NCI-H1436 treated with DMSO at 0.1 percent for 48 hours (cell line): ENCODE data around the gene UBE2D1.

Experiments used
- DNase-seq: peaks from one replicate; lab custom pipeline; 2025; lab: John Stamatoyannopoulos, UW

The UBE2D1 gene

DNA sequence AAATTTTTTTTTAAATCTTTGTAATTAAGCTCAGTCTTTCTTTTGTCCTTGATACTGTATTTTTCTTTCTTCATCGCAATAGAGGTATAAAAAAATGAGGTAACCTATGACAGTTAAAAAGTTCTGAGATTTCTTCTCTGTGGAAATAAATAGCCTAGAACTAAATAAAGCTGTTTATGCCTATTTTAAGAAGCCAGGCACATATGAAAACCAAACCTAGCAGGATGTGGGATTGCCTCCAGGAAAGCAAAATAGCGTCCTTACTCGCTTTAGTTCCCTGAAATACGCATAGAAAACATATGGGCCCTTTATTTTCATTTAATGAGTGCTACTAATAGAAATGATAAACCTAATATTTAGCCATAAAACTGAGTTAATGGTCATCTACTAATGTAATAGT lies 6.6 kb downstream of the UBE2D1 start:
- no peak for DNase-seq

DNA sequence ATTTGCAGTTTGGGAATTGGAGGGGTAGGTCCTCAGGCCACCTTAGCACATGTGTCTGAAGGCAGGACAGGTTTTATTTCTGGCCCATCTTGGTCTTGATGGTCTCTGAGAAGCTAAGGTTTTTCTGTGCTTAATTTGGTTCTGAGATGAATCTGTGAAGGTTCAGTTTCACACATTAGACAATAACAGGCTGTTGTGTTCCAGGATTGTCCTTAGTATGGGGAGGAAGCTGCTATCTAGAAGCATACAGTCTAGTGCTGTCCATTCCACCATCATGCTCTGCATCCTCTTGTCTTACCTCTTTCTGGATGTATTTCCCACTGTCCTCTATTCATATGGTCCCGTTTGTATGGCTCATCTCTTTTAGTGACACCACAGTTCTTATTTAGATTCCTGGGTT lies 7.1 kb downstream of the UBE2D1 start:
- DNase-seq: no peak

DNA sequence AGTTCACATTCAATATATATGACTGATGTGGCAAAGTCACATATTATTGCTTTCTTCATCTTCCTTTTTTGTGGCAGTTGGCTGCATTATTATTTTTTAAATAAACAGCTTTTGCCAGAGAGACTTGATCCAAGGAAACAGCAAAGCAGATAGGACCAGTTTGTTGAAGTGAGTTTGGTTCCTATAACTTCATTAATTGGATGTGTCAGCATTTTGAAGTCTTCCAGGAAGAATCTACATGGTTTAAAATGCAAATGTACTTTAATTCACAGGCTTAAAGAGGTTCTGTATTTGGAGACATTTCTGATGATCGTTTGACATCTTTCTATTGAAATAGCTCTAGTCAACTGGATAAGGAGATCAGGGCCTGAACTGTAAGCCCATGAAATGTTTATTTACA lies 13.2 kb downstream of the UBE2D1 start:
- no peak for DNase-seq

DNA sequence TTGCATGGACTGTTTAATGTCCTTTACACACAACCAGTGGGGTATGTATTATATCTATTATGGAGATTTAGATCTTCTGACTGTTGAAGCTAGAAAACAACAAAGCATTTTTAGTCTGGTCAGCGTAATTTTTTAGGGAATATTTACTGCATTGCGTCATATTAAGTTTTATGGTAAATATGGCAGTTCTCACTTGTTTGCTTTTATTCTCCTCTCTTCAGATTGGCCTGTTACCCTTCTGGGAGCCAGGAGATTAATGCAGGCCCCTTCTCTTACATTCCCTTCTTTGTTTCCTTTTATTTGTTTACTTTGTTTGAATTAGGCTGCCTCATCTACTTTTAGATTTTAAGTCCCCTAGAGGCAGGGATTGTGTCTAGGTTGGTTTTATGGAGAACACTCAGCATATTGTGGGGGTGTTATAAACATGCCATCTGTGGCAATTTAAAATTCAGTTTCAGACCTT lies 13.8 kb downstream of the UBE2D1 start:
- DNase-seq: no peak

DNA sequence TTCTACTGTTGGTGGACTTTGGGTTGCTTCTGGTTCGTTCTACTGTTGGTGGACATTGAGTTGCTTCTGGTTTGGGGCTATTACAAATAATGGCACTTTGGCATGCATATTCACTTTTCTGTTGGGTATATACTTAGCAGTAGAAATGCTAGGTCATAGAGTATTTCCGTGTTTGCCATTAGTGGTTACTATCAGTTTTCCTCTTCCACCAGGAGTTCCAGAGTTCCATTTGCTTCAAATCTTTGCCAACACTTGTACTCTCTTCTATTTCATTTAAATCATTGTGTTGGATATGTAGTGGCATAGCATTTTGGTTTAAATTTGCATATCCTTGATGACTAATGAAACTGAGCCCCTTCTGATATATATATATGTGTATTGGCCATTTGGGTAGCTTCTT lies 15.2 kb downstream of the UBE2D1 start:
- no peak for DNase-seq

DNA sequence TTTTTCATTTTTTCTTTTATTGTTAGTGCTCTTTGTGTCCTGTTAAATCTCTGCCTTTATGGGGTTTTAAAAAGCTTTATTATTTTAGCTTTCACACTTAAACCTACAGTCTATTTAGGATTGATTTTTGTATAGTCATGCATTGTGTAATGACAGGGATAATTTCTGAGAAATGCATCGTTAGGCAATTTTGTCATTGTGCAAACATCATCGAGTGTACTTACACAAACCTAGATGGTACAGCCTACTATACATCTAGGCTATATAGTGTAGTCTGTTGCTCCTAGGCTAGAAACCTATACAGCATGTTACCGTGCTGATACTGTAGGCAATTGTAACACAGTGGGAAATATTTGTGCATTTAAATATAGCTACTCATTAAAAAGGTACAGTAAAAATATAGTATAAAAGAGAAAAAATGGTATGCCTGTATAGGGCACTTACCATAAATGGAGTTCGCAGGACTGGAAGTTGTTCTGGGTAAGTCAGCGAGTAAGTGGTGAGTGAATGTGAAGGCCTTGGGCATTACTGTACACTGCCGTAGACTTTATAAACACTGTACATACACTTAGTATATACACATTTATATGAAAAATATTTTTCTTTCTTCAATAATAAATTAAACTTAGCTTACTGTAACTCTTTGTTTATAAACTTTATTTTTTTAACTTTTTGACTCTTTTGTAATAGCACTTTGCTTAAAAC lies 16.0 kb downstream of the UBE2D1 start:
- no peak for DNase-seq

DNA sequence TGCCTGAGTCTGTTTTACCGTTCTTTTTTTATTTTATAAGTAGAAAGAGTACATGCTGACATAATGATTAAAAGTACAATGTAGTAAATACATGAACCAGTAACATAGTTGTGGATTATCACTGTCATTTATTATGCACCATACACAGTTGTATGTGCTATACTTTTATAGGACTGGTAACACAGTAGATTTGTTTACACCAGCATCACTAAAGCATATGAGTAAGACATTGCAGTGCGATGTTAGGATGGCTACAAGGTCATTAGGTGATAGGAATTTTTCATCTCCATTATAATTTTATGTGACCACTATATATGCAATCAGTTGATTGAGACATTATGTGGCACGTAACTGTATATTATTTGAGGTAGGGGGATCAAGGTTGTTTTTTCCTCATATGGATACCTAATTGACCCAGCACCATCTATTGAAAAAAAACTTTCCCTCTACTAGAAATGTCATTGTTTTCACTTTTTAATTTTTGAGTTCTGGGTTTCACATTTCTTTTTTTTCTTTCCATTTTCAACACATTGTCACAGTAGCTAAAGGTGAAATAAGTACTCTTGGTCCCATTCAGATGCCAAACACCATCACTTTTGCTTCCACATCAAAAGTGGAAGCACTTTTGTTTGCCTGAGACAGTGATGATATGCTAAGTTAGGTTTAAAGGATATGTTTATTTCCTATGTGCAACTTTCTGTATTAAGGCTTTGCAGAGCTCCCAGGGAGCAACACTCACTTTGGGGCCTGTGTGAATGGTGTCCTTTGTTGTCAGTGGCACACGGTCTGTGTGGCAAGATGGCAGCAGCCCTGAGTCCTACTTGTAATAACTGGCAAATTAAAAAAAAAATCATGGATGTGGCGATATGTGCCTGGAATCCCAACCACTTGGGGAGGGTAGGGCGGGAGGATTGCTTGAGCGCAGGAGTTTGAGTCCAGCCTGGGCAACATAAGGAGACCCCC lies 17.1 kb downstream of the UBE2D1 start:
- DNase-seq: no peak

DNA sequence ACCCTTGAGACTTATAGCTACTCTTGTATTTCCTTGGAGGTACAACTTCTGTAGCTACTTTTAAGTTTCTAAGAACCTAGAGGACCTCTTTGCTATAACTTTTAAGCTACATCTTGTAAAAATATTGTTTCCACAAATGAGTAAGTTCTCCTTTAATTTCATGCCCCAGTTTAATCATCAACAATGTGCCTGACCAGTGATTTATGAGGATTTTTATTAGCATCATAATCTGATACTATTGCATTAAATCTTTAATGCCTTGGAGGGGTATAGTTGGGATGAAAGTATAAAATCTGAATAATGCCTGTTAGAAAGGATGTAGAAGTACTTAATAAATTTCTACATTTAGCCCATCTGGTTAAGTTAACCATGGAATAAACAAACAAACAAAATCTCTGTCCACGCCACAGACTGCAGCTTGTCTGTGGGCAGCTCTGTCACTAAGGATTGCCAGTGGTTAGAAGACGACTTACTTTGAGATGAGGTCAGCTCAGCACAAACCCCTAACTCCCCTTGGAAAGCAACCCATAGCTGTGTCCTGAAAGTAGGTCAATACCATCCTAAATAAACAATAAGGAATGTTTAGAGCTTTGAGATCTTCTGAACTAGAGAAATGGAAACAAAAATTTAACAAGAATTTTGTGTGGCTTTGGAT lies 18.3 kb downstream of the UBE2D1 start:
- no peak for DNase-seq

DNA sequence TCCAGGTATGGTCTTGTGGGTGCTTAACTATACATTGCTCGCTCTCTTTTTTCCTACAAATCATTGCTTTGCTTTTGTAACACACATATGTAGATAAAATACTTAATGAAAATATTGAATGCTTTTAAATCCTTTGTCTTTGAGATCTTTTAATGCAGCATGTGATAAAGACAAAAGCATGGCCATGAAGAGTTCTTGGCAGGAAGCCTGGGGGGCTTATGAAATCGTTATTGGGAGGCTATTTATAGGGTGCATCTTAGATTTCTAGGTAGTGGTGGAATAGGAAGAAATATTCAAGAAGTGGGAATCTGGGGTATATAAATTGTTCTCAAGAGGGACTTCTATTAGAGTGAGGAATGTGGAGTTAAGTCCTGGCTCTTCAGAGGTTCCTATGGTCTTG lies 21.9 kb downstream of the UBE2D1 start:
- DNase-seq: no peak

DNA sequence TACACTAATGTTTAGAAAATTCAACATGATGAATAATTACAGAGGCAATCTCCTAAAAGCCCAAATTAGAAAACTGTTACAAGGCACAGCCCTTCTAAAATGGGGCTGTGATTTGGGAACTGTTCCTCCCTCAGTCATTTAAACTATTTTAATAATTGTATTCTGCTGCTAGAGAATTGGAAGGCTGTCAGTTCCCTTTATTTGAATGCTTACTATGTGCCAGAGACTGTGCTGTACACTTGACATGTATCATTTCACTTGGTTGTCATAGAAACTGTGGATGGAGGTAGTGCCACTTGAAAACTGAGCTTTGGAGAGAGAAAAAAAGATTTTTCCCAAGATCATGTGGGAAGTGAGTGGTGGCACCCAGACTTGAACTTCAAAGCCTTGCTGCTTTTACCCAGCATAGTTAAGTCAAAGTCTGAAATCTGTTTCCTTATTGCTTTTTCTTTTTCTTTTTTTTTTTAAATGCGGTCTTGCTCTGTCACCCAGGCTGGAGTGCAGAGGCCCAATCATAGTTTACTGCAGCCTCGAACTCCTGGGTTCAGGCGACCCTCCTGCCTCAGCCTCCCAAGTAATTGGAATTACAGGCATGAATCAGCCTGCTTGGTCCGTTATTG lies 23.6 kb downstream of the UBE2D1 start:
- no peak for DNase-seq

DNA sequence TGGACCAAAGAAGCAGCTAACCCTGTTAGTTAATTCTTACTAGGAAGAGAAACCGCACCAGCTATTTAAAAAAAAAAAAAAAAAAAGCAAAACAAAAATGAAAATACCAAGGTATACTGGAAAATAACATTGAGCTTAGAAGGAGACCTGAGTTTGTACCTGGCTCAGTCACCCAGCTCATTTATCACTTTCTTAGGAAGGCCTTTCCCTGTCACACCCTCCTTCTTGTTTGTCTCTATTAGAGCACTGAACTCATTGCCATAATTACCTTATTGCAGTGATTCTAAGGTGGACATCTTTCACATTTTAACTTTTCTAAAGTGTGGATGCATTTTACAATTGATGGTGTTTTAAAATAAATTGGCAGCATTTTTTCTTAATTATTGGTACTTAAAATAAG lies 24.1 kb downstream of the UBE2D1 start:
- DNase-seq: no peak

DNA sequence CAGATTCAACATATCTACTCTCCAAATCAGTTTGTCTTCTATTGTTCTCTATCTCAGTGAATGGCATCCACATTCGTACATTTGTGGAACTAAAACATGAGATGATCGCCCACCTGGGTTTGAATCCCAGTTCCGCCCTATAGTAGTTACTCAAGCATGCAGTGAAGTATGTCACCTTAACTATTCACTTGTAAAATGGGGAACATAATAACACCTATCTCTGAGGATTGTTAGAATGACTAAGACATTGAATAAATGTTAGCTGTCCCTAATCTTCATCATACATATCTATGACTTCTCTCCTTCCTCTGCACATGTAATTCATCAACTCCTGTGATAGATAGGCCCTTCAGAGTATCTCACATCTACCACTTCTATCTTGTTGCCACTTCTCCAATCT lies 24.7 kb downstream of the UBE2D1 start:
- no peak for DNase-seq

DNA sequence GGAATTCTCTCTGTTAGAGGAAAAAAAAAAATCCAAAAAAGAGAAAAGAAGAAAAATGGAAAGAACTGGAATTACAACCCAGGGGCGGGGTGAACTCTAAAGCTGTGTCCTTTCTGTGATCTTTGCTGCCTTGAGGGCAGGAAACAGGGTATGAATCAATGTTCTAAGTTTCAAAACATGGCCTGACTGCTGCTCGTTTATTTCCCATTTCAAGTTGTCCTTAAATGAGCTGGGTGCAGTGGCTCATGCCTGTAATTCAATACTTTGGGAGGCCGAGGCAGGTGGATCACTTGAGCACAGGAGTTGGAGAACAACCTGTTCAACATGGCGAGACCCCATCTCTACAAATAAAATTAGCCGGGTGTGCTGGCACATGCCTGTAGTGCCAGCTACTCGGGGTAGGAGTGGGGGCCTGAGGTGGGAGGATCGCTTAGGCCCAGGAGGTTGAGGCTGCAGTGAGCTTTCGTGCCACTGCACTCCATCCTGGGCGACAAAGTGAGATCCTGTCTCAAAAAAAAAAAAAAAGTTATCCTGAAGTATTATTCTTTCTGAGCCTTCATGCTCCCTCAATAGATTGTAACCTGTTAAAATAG lies 25.7 kb downstream of the UBE2D1 start:
- DNase-seq: no peak

DNA sequence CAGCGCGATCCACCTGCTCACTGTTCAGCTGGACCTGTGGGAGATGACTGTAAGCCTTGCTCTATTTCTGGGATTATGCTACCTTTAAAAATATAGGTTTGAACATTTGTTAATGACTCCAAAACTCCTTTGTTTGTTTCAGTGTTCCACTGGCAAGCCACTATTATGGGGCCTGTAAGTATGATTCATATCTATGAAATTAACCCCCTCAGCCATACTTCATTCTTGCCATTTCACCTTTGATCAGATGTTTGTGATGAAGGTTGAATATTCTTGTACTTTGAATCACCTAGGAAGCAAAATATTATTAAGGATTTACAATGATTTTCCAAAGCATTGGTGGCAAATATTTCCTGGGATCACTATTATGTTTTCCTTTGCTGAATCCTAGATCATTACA lies 26.5 kb downstream of the UBE2D1 start:
- no peak for DNase-seq

DNA sequence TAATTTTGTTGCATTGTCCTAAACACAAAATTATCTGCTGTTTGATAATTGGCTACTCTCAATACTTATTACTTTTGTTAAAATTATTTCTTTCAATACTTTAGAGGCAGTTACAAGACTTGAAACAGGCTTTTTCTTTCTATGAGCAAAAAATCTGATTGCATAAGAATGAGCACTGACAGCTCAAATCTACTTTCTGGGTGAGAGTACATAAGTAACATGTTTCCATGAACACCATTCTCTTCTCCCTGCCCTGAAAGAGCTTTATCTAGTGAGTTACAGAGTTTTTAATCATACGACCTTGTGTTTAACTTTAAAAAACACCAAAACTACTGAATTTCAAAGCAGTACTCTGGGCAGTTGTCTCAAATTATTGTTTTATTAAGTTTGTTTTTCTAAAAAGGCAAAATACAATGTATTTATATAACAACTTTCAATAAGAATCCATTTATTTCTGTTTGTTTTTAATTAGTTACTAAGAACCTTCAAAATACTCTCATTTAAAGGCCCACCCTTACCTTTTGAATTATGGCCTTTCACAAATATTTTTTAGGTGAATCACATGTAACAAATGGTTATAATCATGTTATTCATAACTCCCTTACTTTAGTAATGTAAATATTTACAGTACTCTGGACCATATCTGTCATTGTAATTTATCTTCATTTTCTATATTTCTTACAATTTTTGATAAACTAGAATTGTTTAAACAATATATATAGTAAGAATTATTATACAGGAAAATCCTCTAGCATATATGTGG lies 27.4 kb downstream of the UBE2D1 start:
- DNase-seq: no peak

DNA sequence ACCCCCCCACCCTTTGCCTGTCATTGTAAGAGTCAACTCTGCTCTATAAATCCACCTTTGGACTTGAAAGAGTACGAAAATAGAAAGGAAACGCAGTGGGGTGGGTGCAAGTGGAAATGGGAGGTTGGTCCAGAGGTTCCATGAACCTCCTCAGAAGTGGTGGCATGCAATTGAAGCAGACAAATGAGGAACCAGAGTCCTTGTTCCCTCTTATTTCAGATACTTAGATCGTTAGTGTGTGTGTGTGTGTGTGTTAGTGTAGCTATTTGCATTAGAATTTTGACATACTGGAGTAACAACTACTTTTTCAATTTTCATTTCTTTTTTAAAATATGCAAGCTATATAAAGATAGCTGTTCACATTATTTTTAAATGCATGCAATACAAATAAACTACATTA lies 32.3 kb downstream of the UBE2D1 start:
- no peak for DNase-seq

DNA sequence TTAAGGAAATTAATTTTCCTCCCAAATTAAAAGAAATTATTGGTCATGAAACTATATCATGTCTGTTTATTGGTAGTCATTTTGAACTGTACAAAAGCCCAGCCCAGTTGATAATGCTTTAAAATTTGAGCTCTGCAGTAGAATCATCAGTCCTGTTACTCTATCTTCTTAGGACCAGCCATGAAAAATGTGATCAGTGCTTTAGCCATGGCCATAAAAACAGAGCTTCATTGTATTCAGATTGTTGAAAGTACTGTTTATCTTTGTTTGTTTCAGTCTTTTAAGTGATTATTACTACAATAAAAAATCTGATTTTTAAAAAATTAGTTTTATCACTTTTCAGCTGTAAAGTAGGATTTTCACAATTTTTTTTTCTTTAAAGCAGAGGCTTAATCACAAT lies 36.7 kb downstream of the UBE2D1 start:
- DNase-seq: no peak

DNA sequence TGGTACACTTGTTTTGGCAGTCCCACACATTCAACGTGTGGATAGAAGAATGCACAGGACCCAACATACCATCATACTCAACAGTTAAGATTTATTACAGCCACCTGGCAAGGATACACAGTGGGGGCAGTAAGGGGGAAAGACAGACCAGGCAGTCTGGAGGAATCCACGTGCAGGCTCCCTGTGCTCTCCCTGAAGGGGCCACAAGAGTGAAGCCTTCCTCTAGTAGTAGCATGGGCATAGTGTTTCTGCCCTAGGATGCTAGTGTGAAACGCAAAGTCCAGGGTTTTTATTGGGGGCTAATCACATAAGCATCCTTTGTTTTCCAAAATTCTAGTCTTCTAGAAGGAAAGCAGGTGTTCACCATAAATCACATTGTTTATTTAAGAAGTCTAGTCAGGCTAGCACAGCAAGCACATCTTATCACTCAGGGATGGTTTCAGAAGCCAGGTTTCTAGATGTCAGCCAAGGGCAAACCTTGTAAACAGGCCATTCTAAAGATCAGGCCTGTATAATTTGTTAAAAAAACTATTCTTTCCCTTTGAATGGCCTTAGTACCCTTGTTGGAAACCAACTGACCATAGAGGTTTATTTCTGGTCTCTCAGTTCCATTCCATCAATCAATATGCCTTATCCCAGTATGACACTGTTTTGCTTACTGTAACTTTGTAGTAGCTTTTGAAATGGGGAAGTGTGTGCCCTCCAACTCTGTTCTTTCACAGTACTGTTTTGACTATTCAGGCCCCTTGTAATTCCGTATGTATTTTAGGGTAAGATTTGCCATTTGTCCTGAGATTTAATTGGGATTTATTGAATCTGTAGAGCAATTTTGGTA lies 38.0 kb downstream of the UBE2D1 start:
- DNase-seq: no peak

DNA sequence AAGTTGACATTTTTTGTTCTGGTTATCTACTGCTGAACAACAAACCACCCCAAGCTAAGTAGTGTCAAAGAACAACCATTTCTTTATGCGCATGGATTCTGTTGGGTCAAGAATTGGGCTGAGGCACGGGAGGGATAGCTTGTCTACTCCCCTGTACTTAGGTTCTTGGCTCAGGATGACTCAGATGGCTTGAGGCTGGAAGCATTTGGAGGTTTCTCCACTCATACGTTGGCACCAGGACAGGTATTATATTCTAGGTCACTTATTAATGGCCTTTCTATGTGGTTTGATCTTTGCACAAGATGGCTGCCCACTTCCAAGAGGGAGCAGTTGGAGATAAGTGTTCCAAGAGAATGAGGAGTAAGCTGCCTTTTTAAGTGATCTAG lies 38.6 kb downstream of the UBE2D1 start:
- no peak for DNase-seq

DNA sequence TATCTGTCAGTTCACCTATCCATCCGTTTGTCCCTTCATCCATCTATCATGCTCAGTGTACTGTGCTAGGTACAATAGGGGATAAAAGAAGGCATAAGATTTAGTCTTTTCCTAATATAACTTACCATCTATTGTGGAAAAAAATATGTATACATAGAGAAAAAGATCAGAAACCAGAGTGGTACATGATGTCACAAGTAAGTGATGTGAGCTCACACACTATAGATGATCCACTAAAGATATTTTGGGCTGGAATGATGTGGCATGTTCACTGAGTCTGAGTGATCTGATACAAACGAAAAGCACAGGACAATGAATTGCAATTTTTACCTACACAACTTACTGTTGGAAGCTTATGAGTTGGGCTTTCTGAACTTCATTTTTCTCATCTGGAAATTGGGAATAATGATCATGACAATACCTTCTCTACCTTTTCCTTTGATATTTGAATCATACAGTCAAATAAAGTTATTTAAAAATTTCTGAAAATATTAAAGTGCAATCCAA lies 47.7 kb downstream of the UBE2D1 start:
- no peak for DNase-seq
